A673 (cell line): Measurements from ENCODE around the gene GALNT14. TPM values are rescaled to one million over a fixed set of nuclear protein-coding genes. Genes with fewer than 3 reads are reported as not detected.

Experiments
- BruUV-seq: library from RNA; stranded (reverse); fragments of 400-500 nt; replicated peaks from 2 replicates; lab custom pipeline; 2021; lab: Mats Ljungman, UMichigan
- CTCF ChIA-PET: fragments of 300-600 bp; sonication (Branson Sonifier 250); formaldehyde crosslinking; loops from one replicate; lab custom pipeline; 2022; ENCODE audit warnings: antibody characterized with exemption; lab: Charles Lee
- POLR2A ChIA-PET: fragments of 300-600 bp; sonication (Branson Sonifier 250); formaldehyde crosslinking; loops from one replicate; lab custom pipeline; 2022; ENCODE audit warnings: antibody characterized with exemption; ENCODE audit not compliant: low non-redundant PET; lab: Charles Lee
- DNase-seq: peaks from one replicate; pipeline ENCODE4 v3.0.0-alpha.2; 2015; ENCODE audit warnings: low spot score
- H3K27ac ChIP-seq: fragments of 200-600 bp; sonication (generic); 2 replicates; pipeline ENCODE4 v1.5.1; 2016; ENCODE audit warnings: mixed run types, low read depth, mild to moderate bottlenecking, mixed read lengths, antibody characterized with exemption, low read length; ENCODE audit not compliant: poor library complexity, severe bottlenecking
- H3K27me3 ChIP-seq: fragments of 200-600 bp; sonication (generic); replicated peaks from 2 replicates; pipeline ENCODE4 v1.6.1; 2017; ENCODE audit warnings: mixed run types, low read depth, mild to moderate bottlenecking, mixed read lengths, antibody characterized with exemption, low read length; ENCODE audit not compliant: insufficient read depth, poor library complexity
- H3K36me3 ChIP-seq: fragments of 200-600 bp; sonication (generic); 2 replicates; pipeline ENCODE4 v1.6.1; 2016; ENCODE audit warnings: mixed run types, mild to moderate bottlenecking, mixed read lengths, antibody characterized with exemption, low read length; ENCODE audit not compliant: insufficient read depth, poor library complexity, severe bottlenecking
- H3K4me1 ChIP-seq: fragments of 200-600 bp; sonication (generic); 2 replicates; pipeline ENCODE4 v1.6.1; 2017; ENCODE audit warnings: mixed run types, mild to moderate bottlenecking, mixed read lengths, antibody characterized with exemption, low read length; ENCODE audit not compliant: insufficient read depth, poor library complexity, severe bottlenecking
- H3K4me3 ChIP-seq: fragments of 200-600 bp; sonication (generic); 2 replicates; pipeline ENCODE4 v1.5.1; 2016; ENCODE audit warnings: low read depth, mixed run types, mild to moderate bottlenecking, mixed read lengths, low read length; ENCODE audit not compliant: poor library complexity, severe bottlenecking
- H3K9me3 ChIP-seq: fragments of 200-600 bp; sonication (generic); 2 replicates; pipeline ENCODE4 v1.6.1; 2016; ENCODE audit warnings: mixed run types, low read depth, mild to moderate bottlenecking, mixed read lengths, antibody characterized with exemption, low read length; ENCODE audit not compliant: poor library complexity, severe bottlenecking
- EZH2 ChIP-seq: fragments of 200-600 bp; sonication (generic); IDR thresholded peaks from 2 replicates; pipeline ENCODE4 v1.6.1; 2017; ENCODE audit warnings: borderline replicate concordance, low read depth, mild to moderate bottlenecking, mixed read lengths, antibody characterized with exemption, low read length; ENCODE audit not compliant: poor library complexity, severe bottlenecking
- intact Hi-C: fragments of 100-400 bp; cut with micrococcal nuclease; formaldehyde crosslinking; loops from one replicate; pipeline ENCODE4 v1.10.0; 2022; ENCODE audit not compliant: unreplicated experiment
- total RNA-seq: library from RNA; stranded (reverse); gene quantifications from 2 replicates; pipeline ENCODE4 v1.2.3, GENCODE V29; 2021
- TF ChIP-seq, protein P1 (sequence below): fragments of 300-800, 200-600 bp; sonication (generic); conservative IDR thresholded peaks from 2 replicates; pipeline ENCODE4 v1.5.1; 2017; ENCODE audit warnings: low read depth, mild to moderate bottlenecking, antibody characterized with exemption, low read length, moderate library complexity, mixed read lengths

GALNT14 gene
- total RNA-seq, 1 experiment from 2014 or later, result 9.7 TPM

DNA sequence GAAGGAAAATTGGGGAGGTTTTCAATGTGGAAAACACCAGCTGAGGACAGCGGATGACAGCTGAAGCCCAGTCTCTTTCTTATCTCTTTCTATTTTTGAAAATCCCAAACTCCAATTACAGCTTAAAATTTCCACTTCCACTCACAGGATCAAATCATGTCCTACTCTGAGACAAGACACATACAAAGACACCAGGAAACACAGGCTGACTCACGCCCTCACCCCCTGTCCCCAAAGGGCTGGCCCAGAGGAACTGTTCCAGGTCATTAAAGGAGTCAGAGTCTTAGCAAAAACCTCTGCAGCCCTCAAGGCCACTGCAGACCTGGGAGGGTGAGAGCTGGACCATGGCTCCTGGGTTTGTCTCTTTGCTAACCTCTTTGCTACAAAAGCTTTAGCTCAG is 187.9 kb downstream of the GALNT14 start:
- intact Hi-C loops, result no loop called here
- ChIA-PET CTCF (no interaction called here), POLR2A (no interaction called here)

DNA sequence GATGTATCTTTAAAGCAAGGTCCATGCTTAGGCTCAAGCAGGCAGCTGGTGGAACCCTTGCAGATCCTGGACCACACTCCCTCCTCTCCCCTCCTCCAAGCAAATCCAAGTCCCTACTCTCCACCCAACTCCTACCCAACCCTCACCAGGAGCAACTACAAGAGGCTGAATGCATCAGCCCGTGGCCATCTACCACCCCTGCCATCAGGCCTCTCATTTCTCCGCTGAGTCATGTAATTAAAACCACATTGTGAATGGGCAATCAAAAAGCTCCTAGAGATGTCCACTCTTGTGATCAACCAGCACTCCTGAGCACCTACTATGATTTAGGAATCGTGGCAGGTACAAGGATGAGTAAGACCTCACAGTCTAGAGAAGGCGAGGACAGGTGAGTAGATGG is 188.8 kb downstream of the GALNT14 start:
- POLR2A ChIA-PET, result no interaction called here

More for the DNA sequence above, 187.9 kb downstream of the GALNT14 start:
- H3K4me3 ChIP-seq, result no peak overlapping the region
- no peaks in the 10 kb centered on the region for H3K27me3 ChIP-seq
- no peaks in the 10 kb centered on the region for H3K4me1 ChIP-seq
- TF ChIP-seq EZH2, result no peak
- TF ChIP-seq, protein P1, sequence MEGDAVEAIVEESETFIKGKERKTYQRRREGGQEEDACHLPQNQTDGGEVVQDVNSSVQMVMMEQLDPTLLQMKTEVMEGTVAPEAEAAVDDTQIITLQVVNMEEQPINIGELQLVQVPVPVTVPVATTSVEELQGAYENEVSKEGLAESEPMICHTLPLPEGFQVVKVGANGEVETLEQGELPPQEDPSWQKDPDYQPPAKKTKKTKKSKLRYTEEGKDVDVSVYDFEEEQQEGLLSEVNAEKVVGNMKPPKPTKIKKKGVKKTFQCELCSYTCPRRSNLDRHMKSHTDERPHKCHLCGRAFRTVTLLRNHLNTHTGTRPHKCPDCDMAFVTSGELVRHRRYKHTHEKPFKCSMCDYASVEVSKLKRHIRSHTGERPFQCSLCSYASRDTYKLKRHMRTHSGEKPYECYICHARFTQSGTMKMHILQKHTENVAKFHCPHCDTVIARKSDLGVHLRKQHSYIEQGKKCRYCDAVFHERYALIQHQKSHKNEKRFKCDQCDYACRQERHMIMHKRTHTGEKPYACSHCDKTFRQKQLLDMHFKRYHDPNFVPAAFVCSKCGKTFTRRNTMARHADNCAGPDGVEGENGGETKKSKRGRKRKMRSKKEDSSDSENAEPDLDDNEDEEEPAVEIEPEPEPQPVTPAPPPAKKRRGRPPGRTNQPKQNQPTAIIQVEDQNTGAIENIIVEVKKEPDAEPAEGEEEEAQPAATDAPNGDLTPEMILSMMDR, result no peak
- H3K9me3 ChIP-seq, result no peaks in the 10 kb centered on the region
- H3K36me3 ChIP-seq, result no peaks in the 10 kb centered on the region
- no peak overlapping the region for H3K27ac ChIP-seq
- no peak for DNase-seq
- no TSS peak for BruUV-seq

DNA sequence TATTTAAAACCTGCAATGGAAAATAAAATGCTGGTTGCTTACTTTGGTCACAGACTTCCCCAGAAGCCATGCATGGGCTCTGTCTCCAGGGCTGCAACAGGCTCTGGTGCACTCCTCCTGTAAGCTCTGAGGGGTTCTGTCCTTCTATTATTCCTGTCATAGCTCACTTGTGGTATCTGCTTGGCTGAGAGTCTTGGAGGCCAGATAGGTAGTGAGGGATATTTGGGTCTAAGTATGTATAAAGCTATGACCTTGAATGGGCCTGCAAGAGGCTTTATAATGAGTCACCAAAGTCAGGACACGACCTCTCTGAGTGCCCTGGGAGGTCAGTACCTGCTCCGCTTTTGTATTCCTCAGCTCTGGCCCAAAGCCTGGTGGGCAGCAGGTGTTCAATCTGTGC is 189.4 kb downstream of the GALNT14 start:
- no peak overlapping the region for H3K27ac ChIP-seq
- intact Hi-C loops, result no loop called here
- no peaks in the 10 kb centered on the region for H3K4me1 ChIP-seq
- H3K36me3 ChIP-seq, result no peaks in the 10 kb centered on the region
- ChIA-PET CTCF (no interaction called here), POLR2A (no interaction called here)
- no TSS peak for BruUV-seq
- H3K9me3 ChIP-seq, result no peaks in the 10 kb centered on the region
- no peak overlapping the region for H3K4me3 ChIP-seq
- no peak for TF ChIP-seq EZH2
- TF ChIP-seq, protein P1, result no peak
- H3K27me3 ChIP-seq, result no peaks in the 10 kb centered on the region
- DNase-seq, result no peak

More for the DNA sequence above, 188.8 kb downstream of the GALNT14 start:
- H3K36me3 ChIP-seq, result no peaks in the 10 kb centered on the region
- no peak for DNase-seq
- H3K27ac ChIP-seq, result no peak overlapping the region
- no peak for TF ChIP-seq EZH2
- TF ChIP-seq, protein P1, result no peak
- BruUV-seq, result no TSS peak
- no peaks in the 10 kb centered on the region for H3K4me1 ChIP-seq
- intact Hi-C loops, result no loop called here
- no peak overlapping the region for H3K4me3 ChIP-seq
- no peaks in the 10 kb centered on the region for H3K27me3 ChIP-seq
- CTCF ChIA-PET, result no interaction called here
- no peaks in the 10 kb centered on the region for H3K9me3 ChIP-seq
